MCF 10A (cell line): Measurements from ENCODE around the gene TCF7L2. TPM values are rescaled to one million over a fixed set of nuclear protein-coding genes. Genes with fewer than 3 reads are reported as not detected.

Source experiments
- BruUV-seq: library from RNA; stranded (reverse); fragments of 400-500 nt; replicated peaks from 2 replicates; lab custom pipeline; 2021; lab: Mats Ljungman, UMichigan
- CTCF ChIA-PET: fragments of 300-600 bp; sonication (Branson Sonifier 250); formaldehyde crosslinking; extraction: SDS; loops from one replicate; lab custom pipeline; 2021; ENCODE audit warnings: antibody characterized with exemption, inconsistent platforms; lab: Yijun Ruan, JAX
- POLR2A ChIA-PET: fragments of 300-600, 350-650 bp; sonication (Branson Sonifier 250); formaldehyde crosslinking; extraction: SDS; loops from one replicate; lab custom pipeline; 2020; ENCODE audit warnings: antibody characterized with exemption, inconsistent platforms; lab: Yijun Ruan, JAX
- DNase-seq: peaks from one replicate; pipeline ENCODE4 v3.0.0-alpha.2; 2018; ENCODE audit not compliant: unreplicated experiment
- H3K27ac Mint-ChIP-seq: one replicate; pipeline ENCODE4 v1.8.0; 2022; ENCODE audit warnings: mild to moderate bottlenecking, low read depth, mixed read lengths; ENCODE audit not compliant: unreplicated experiment
- H3K27me3 Mint-ChIP-seq: one replicate; pipeline ENCODE4 v1.8.0; 2022; ENCODE audit warnings: mixed read lengths; ENCODE audit not compliant: insufficient read depth, unreplicated experiment
- H3K36me3 Mint-ChIP-seq: one replicate; pipeline ENCODE4 v1.8.0; 2022; ENCODE audit warnings: mild to moderate bottlenecking, moderate library complexity, mixed read lengths; ENCODE audit not compliant: insufficient read depth, unreplicated experiment
- H3K4me1 Mint-ChIP-seq: one replicate; pipeline ENCODE4 v1.8.0; 2022; ENCODE audit warnings: mixed read lengths; ENCODE audit not compliant: insufficient read depth, unreplicated experiment
- H3K4me3 Mint-ChIP-seq: one replicate; pipeline ENCODE4 v1.8.0; 2022; ENCODE audit warnings: mild to moderate bottlenecking, moderate library complexity, mixed read lengths; ENCODE audit not compliant: unreplicated experiment
- H3K9me3 Mint-ChIP-seq: one replicate; pipeline ENCODE4 v1.8.0; 2022; ENCODE audit warnings: mixed read lengths; ENCODE audit not compliant: unreplicated experiment
- intact Hi-C: fragments of 100-400 bp; cut with micrococcal nuclease; formaldehyde crosslinking; loops from 2 replicates; pipeline ENCODE4 v1.14.1; 2022
- total RNA-seq: library from RNA; stranded (reverse); gene quantifications from 2 replicates; pipeline ENCODE4 v1.2.3, GENCODE V29; 2022
- TF ChIP-seq, protein P1 (sequence below): fragments of 200-600 bp; IDR thresholded peaks from one replicate; pipeline ENCODE4 v1.8.0; 2022; ENCODE audit warnings: antibody characterized with exemption, mild to moderate bottlenecking; ENCODE audit not compliant: unreplicated experiment

Gene TCF7L2
- total RNA-seq, 1 experiment from 2014 or later: 25.2 TPM

DNA sequence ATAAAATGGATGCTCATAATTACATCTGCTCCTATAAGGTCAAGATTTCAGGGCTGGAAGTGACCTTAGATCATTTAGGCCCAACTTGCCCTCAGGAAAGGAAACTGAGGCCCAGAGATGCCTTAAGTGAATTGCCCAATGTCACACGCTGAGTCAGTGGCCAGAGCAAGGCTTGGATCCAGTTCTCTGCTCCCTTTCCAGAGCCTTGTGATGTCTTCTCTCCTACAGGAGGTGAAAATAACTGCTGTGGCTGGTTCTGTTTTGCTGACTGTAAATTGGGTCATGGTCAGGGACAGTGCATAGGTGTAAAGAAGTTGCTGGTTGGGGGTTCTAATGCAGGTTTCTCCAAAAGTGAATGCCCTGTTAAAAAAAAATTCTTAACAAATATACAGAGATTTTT, 91.3 kb downstream of the TCF7L2 start:
- ChIA-PET CTCF (no interaction called here), POLR2A (interaction anchor here (0.7 to 1.0 kb wide), 3 partner anchors 39 to 445 kb away, joined by 3 read pairs; no protein-coding TSS in a partner anchor)
- H3K36me3 Mint-ChIP-seq: peaks cover 27% of the 10 kb centered on the region
- H3K4me1 Mint-ChIP-seq: peaks cover 43% of the 10 kb centered on the region
- TF ChIP-seq, protein P1, sequence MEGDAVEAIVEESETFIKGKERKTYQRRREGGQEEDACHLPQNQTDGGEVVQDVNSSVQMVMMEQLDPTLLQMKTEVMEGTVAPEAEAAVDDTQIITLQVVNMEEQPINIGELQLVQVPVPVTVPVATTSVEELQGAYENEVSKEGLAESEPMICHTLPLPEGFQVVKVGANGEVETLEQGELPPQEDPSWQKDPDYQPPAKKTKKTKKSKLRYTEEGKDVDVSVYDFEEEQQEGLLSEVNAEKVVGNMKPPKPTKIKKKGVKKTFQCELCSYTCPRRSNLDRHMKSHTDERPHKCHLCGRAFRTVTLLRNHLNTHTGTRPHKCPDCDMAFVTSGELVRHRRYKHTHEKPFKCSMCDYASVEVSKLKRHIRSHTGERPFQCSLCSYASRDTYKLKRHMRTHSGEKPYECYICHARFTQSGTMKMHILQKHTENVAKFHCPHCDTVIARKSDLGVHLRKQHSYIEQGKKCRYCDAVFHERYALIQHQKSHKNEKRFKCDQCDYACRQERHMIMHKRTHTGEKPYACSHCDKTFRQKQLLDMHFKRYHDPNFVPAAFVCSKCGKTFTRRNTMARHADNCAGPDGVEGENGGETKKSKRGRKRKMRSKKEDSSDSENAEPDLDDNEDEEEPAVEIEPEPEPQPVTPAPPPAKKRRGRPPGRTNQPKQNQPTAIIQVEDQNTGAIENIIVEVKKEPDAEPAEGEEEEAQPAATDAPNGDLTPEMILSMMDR: no peak
- H3K27ac Mint-ChIP-seq: no peak overlapping the region
- no peaks in the 10 kb centered on the region for H3K27me3 Mint-ChIP-seq
- intact Hi-C loops: no loop called here
- no peaks in the 10 kb centered on the region for H3K9me3 Mint-ChIP-seq
- BruUV-seq: no TSS peak
- no peak overlapping the region for H3K4me3 Mint-ChIP-seq
- no peak for DNase-seq

DNA sequence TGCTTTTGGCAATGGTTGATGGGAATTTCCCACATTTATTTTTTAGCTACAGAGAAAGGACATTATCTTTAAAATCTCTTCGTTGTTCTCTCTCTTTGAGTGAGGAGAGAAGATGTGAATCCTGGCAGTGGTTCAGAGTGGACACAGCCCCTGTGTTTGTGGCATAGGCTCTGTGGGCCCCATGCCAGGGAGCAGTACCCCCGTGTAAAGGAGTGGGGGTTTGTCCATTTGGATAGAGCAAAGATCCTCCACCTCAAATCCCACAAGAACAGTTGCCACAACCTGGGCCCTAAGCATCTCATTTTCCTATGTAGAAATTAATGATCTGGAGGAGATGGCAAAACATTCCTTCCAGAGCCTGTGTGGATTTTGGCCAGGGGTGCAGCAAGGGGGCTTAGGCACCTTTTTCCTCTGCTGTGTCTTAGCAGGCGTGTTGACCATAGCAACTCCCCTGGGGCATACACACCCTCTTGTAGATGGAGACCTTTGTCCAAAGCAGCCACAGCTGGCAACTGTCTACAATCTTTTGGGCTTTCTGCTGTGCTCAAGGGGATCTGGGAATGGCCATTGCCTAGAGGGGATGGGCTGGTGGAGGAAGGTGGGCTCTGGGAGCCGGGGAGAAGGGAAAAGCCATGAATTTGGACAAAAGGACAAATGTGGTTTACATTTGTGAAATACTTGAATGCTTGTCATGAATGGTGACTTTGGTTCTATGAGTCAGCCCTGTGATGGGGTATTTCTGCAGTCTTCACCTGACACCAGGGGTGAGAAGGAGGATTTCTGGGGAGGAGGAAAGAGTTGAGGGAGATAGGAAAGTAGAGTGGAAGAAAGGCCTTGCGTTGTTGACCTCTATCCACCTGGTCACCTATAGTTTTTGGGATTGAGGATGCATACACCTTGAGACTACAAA, 92.0 kb downstream of the TCF7L2 start:
- Mint-ChIP-seq H3K4me1 (peaks cover 50% of the 10 kb centered on the region), H3K27me3 (no peaks in the 10 kb centered on the region), H3K36me3 (peaks cover 27% of the 10 kb centered on the region), H3K9me3 (no peaks in the 10 kb centered on the region), H3K4me3 (no peak overlapping the region), H3K27ac (peak overlapping the region; percentile 36)
- DNase-seq: peak; percentile 48
- POLR2A ChIA-PET: interaction anchor here (0.5 to 1.0 kb wide), 6 partner anchors 14 to 445 kb away, joined by 3 to 4 read pairs (median 3); no protein-coding TSS in a partner anchor
- TF ChIP-seq, protein P1: no peak
- CTCF ChIA-PET: interaction anchor here (0.6 to 0.7 kb wide), 2 partner anchors 42 to 566 kb away, joined by 3 read pairs; no protein-coding TSS in a partner anchor
- intact Hi-C loops: no loop called here
- no TSS peak for BruUV-seq

- Mint-ChIP-seq H3K9me3 (no peaks in the 10 kb centered on the region), H3K27ac (peak overlapping the region; percentile 71), H3K27me3 (no peaks in the 10 kb centered on the region), H3K4me3 (no peak overlapping the region), H3K4me1 (peaks cover 58% of the 10 kb centered on the region), H3K36me3 (peaks cover 21% of the 10 kb centered on the region)
- intact Hi-C loops: no loop called here
- TF ChIP-seq, protein P1: no peak
- ChIA-PET CTCF (interaction anchor here (0.7 kb wide), 1 partner anchor 41 kb away, joined by 3 read pairs; no protein-coding TSS in a partner anchor), POLR2A (interaction anchor here (0.5 to 1.0 kb wide), 6 partner anchors 14 to 320 kb away, joined by 3 to 4 read pairs (median 3); no protein-coding TSS in a partner anchor)
- DNase-seq: no peak
- no TSS peak for BruUV-seq
Measured at GRCh38 chr10:113042868-113043267, 92.8 kb downstream of the TCF7L2 start.

- Mint-ChIP-seq H3K9me3 (no peaks in the 10 kb centered on the region), H3K36me3 (peaks cover 21% of the 10 kb centered on the region), H3K4me3 (no peak overlapping the region), H3K27ac (peak overlapping the region; percentile 71), H3K27me3 (no peaks in the 10 kb centered on the region), H3K4me1 (peaks cover 65% of the 10 kb centered on the region)
- peak; percentile 70 for DNase-seq
- POLR2A ChIA-PET: no interaction called here
- no TSS peak for BruUV-seq
- TF ChIP-seq, protein P1: no peak
- intact Hi-C loops: no loop called here
- CTCF ChIA-PET: interaction anchor here (0.8 kb wide), 1 partner anchor 9 kb away, joined by 4 read pairs; no protein-coding TSS in a partner anchor
Measured at GRCh38 chr10:113044016-113044755, 94.1 kb downstream of the TCF7L2 start.
